GM21526 (cell line): ENCODE measurements around the gene COQ9.
"Not testable (repeated sequence)": the region's sequence is repeated elsewhere in the genome, so short reads cannot be mapped to it uniquely, and the experiment has no call there.

Experiments used
- ATAC-seq: cut with Tn5 transposase; IDR thresholded peaks from one replicate; pipeline ENCODE4 v1.9.1; 2021; ENCODE audit warnings: moderate library complexity; ENCODE audit not compliant: unreplicated experiment, low FRiP score

The COQ9 gene

DNA sequence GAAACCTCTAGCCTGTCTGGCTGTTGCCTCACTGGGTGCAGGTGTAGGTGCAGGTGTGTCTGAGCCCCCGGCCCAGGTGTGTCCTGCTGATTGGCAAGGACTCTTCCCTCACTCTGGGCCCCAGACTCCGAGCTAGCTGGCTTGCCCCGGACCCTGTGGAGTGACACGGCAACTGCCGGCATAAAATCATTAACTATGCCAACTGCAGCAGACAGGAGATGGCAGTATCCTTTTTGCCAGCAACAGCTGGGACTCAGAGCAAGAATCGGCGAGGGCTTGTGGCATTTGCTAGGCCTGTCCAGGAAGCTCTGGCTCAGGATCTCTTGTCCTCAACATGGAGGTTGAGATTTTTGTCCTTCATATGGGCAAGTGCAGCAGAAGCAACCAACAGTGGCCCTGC lies 20.9 kb upstream of the COQ9 start:
- no peak for ATAC-seq

DNA sequence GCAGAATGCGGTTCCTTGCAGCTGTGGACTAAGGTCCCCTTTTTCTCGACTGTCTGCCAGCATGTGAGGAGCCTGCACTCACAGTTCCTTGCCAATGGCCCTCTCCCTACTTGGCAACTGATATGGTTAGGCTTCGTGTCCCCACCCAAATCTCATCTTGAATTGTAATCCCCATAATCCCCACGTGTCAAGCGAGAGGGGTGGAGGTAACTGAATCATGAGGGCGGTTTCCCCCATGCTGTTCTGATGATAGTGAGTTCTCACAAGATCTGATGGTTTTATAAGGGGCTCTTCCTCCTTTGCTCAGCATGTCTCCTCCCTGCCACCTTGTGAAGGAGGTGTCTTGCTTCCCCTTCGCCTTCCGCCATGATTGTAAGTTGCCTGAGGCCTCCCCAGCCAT lies 20.0 kb upstream of the COQ9 start:
- ATAC-seq = no peak

DNA sequence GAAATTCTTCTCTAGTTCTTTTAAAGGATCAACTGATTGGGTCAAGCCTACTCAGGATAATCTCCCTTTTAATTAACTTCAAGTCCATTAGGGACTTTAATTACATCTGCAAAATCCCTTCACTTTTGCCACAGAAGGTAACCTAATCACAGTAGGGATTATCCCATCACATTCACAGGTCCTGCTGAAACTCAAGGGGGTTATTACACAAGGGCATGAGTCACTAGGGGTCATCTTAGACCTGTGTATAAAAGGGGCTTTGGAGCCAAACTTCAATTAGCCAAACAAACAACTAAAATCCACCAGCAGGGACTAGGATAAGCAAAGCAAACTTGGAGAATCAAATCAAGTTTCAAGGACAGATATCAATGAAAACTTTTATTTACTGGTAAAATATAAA lies 19.5 kb upstream of the COQ9 start:
- no peak for ATAC-seq

DNA sequence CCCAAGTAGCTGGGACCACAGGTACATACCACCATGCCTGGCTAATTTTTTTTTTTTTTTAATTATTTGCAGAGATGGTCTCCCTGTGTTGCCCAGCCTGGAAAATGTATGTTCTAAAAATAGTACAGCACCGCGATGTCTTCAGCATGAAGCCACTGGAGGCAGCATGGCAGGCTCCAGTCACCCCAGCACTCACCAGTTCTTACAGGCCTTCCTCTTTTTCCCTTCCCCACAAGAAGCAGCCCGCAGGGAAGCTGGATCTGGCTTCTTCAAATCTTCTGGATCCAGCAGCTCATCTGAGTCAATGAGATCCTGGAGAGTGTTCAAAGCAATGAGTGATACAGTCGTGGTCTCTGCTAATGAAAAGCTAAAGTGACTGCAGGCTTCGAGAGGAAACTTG lies 16.3 kb upstream of the COQ9 start:
- no peak for ATAC-seq

DNA sequence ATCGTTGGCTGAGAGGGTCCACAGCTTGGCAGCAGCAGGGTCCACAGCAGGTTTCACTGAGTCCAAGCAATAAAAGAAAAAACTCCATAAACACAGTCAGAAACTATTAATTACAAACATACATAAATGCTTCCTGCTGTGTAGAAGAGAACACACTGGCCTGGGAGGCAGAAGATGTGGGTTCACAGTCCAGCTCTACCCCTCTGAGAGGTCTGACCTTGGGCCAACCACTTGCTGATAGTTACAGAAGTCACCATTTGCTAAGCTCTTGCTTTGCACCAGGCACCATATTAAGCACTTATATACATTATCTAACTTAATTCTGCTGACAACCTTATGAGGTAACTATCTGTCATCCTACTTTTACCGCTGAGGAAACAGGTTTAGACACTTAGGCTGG lies 14.8 kb upstream of the COQ9 start:
- ATAC-seq = no peak

DNA sequence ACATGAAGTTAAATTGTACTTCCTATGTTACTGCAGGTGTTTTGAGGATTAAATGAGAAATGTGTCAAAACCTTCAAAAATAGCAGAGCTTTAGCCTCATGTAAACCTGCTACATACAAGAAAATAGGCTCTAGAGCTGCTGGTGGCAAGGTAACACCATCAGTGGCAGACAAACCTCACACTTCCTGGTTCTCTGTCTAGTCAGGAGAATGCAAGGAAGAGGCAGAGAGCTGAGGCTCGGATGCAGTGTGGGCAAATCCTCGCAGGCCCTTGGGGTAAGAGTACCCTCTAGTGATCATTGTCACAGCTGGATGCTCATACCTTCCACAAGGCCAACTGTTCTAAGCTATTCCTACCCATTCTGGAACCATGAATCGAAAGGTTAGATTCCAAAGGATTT lies 14.3 kb upstream of the COQ9 start:
- ATAC-seq = no peak

DNA sequence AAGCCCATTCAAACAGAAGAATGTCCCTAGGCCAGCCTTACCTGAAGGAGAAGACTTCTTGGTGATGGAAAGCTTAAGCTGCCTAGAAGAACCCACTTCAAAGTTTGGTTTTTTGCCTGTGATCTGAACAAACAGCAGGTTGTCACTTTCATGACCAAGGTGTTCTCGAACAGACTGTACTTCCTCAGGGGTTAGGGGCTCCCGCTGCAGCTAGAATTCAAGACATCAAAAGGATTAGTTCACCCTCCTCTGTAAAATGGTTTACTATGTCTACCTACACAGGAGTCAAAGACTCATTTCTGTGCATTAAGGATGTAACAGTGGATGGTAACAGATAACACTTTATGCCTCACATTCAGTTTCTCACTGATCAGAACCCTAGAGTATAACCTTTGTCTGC lies 13.3 kb upstream of the COQ9 start:
- no peak for ATAC-seq

DNA sequence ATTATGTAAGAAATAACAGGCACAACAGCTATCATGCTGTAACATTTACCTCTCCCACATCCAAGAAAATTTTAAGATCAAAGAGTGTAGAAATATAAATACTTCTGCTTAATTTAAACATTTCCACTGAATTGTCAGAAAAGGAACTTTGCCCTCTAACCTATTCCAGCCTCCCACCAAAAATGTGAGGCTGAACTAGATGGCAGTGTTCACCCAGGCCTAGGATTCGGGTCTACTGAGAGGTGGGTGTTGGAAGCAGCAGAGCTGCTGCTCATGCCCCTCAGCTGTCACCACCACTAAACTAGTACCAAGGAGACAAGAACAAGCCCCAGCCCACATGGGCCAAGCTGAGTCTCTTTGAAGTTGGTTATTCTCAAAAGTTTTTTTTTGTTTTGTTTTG lies 11.4 kb upstream of the COQ9 start:
- no peak for ATAC-seq

DNA sequence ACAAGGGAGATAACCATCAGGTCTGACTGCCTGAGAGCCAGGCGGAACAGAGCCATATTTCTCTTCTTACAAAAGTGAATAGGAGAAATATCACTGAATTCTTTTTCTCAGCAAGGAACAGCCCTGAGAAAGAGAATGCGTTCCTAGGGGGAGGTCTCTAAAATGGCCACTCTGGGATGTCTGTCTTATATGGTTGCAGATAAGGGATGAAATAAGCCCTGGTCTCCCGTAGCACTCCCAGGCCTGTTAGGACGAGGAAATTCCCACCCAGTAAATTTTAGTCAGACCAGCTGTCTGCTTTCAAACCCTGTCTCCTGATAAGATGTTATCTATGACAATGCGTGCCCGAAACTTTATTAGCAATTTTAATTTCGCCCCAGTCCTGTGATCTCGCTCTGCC lies 7.3 kb upstream of the COQ9 start:
- ATAC-seq = not testable (repeated sequence)

DNA sequence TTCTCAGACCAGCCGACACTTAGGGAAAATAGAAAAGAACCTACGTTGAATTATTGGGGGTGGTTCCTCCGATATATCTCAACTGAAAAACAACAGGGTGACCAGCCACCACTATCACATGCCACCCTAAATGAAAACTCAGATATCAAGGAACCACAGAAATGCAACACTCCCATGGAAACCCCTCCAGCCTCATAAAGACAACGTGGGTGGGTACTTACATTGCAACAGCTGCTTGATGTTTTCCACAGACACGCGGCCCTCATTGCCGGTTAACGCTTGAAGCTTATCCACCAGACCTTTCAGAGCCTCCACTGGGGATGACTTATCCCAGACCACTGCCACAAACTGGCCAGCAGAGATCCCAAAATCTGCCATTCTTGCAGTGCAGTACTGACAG lies 6.7 kb upstream of the COQ9 start:
- not testable (repeated sequence) for ATAC-seq

DNA sequence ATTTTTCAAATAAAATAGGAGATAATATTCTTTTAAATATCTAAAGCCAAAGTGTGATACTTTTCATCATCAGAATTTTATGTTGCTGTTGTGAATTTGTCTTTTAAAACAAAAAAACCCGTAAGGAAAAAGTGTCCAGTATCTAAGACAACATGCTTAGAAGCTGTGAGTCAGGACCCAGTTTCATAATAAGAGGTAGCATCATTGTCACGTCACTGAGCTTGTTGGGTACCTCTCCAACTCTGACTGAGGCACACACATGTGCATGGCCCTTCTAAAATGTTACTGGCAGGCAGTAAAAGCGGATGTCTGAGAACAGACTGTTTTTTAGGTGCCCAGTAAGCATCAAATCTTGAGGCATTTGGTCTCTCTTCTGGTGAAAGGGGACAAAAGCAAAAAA lies 2.6 kb upstream of the COQ9 start:
- no peak for ATAC-seq

DNA sequence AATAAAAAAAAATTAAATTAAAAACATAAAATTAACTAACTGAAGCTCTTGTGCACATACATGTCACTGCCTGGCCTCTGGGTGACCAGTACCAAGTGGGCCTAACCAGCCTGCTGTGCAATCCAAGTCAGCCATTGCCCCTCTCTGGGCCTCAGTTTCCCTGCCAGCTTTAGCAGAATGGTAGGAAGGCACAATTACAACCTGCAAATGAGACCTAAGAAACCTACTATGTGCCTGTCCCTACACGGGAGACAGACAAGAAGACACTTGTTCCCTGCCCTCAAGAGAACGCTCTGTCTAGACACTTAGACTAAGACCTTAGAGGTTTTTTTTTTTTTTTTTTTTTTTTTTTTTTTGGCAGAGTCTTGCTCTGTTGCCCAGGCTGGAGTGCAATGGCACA lies 1.8 kb upstream of the COQ9 start:
- no peak for ATAC-seq

DNA sequence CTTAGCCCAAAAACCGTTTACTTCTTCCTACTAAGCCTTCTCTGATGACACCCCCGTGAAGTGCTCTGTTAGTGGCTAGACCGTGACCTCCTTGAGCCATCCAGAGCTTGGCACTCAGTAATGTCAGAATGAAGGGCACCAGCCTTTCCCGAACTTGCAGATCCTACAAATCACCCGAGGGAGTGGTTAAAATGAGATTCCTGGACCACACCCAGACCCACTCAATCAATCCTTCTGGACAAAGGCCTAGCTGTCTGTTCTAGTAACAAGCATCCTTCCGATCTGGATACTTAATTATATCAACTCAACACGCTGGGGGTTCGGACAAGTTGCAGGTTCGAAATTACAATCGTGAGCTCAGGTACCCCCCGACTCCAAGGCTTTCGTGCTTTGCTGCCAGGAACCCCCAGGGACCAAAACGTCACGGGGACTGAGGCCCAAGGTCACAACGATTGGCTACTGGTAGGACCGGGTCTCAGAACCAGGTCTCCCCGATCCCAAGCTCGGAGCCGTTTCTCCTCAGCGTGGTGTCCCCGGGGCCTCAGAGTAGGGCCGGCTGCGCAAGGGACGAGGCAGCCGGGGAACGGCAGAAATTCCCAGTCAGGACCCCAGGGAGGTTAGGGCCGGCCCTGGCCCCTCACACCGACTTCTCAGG lies 621 bp upstream of the COQ9 start:
- peak; percentile 37 for ATAC-seq

DNA sequence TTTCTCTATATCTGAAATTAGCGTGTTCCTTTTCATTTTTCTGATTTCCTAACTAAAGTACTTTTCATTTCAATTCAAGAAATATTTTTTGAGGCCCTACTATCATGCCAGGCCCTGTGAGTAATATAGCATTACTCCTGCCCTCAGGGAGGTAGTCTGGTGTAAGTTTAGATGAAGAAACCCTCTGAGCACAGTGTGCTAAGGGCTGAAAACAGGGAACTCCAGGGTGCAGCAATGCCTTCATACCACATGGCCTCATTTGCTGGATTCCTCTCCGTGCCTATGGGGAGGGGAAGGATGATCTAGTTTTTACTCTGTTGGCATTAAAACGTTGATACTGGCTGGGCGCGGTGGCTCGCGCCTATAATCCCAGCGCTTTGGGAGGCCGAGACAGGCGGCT lies 4.7 kb downstream of the COQ9 start:
- ATAC-seq = no peak

DNA sequence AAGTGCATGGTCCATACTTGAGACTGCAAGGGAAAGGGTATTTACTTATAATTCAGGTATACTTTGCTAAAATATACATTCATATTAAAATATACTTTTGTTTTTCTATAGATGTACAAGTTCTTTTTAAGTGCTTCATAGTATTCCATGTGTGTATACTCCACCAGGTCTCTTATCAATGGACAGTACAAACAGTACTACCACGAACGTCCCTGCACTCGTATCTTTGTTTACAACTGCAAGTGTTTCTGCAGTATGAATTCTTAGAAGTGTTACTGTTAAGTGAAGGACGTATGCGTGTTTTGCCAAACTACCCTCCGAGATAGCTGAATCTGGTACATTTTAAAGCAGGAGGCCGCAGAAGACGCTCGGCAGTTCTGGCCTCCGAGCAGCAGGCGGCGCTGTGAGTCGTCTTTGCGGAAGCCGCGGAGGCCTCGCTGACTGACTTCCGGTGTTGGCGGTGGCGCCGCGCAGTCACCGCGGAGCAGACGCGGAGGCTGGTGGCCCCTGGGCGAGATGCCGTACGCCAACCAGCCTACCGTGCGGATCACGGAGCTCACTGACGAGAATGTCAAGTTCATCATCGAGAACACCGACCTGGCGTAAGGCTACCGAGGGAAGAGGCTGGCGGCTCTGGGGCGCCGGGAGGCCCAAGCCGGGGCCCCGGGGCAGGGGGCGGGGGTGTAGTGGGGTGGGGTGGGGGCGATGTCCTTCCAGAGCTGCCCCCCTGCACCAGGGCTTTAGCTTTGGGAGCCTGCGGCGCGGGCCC lies 15.1 kb downstream of the COQ9 start, which contains the start of gene POLR2C:
Gene POLR2C, plus strand, starts transcription at position 471 of the 769 bp plus-strand sequence. Its CDS starts 46 bp downstream, at position 517.
- ATAC-seq = peak; percentile 80

DNA sequence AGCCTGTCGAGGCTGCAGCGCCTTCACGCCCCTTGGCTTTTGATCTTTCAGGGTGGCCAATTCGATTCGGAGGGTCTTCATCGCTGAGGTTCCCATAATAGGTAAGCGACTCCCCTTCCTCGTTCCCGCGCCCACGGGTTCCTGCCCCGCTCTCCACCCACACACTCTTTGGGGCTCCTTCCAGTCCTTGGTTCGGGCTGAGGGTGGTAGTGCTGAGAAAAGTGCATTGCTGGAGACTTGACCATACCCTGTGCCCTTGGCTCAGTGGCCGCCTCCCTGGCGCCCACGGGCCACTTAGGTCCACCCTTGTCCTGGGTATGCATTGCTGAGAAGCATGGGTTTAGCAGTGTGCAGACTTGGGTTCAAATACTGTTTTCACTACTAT lies 15.7 kb downstream of the COQ9 start:
- ATAC-seq = no peak

DNA sequence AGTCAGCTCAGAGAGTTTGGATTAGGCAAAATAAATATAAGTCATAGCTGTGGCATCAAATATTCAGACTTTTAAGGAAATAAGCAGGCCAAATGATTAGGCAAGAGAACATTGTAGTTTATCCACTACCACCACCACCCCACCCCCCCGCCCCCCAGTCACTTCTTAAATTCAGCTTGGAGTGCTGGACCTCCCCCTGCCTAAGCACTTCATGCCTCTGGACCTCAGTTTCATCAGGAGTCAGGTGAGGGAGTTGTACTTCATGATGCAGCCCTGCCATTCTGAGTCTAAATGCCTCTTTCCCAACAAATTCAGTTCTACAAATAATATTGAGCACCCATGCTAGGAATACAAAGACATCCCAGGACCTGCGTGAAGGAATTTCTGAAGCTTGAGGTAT lies 17.2 kb downstream of the COQ9 start:
- no peak for ATAC-seq

DNA sequence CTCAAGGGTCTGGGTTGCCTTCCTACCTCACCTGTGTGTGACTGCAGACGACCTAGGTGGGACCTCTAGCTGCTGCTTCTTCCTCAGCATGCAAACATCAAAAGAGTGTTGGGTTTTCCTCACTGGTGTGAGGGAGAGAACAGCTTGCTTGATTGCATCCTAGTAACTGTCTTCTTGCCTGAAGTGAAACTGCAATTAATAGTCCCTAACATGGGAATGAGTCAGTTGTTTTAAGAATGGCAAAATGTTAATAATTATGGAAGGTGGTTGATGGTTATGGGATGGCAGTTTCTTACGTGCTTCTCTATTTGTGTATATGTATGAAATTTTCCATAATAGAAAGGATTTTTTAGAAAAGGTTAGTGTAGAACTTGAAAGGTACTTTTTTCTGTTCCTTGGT lies 21.1 kb downstream of the COQ9 start:
- no peak for ATAC-seq

DNA sequence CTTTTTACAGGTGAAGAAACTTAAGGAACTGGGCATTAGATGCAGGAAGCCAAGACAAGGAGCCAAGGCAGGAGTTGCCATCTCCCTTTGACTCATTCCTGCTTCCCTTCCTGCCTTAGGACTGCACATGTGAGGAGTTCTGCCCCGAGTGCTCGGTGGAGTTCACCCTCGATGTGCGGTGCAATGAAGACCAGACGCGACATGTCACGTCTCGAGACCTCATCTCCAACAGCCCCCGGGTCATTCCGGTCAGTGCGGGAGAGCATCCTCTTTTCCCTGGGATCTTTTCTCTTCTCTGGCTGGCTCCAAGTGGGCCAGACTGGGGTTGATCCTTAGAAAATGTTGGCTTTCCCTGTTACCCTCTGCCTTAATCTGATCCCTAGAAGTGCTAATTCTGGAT lies 21.8 kb downstream of the COQ9 start:
- ATAC-seq = no peak

DNA sequence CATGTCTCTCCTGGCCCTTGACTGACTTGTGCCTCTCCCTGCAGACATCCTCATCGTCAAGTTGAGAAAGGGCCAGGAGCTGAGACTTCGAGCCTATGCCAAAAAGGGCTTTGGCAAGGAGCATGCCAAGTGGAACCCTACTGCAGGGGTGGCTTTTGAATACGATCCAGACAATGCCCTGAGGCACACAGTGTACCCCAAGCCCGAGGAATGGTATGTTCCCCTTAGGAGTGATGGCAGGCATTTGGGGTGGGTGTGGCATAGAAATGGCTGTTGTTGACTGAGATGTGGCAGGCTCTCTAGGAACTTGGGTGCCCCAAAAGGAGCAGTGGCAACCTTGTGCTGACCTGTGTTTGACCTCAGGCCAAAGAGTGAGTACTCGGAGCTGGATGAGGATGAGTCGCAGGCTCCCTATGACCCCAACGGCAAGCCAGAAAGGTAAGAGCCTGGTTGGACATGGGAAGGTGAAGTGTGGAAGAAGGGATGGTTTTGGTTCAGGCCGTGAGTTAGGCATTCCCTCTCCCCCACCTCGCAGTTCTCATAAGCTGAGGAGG lies 22.7 kb downstream of the COQ9 start:
- ATAC-seq = no peak

DNA sequence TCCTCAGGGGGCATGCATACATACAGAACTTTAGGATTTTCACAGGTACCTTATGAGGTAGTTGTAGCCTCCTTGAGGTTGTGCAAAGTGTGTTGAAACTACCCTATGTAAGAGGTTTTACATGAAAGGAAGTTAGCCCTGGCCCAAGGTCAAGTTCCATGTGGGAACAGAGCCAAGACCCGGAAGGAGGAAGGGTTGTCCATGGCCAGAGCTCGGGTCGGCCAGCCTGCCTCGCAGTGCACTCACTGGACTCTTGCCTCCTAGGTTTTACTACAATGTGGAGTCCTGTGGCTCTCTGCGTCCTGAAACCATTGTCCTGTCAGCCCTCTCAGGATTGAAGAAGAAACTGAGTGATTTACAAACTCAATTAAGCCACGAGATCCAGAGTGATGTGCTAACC lies 23.4 kb downstream of the COQ9 start:
- ATAC-seq = no peak

DNA sequence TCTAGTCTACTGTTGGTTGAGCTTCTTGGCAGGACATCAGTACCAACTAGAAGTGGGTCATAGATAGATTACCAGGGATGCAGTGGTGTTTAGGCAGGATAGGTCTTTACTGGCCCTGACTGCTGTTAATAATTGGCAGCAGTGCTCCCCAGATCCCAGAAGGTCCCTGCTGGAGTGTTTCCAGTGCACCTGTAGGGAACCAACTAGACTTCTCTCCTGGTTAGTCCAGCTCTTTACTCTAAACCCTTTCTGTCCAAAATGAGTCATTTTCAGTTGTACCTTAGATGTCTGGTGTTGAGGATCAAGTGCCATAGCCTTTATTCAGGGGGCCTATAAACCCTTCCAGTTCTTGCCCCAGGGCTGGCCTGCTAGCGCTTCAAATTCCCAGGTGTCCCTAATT lies 23.9 kb downstream of the COQ9 start:
- ATAC-seq = no peak
